UCSD-AML1 (cell line): ENCODE measurements around the gene TERT.
"Not testable (repeated sequence)": the region's sequence is repeated elsewhere in the genome, so short reads cannot be mapped to it uniquely, and the experiment has no call there.

Source experiments
- DNase-seq: peaks from one replicate; lab custom pipeline; 2025; ENCODE audit not compliant: unreplicated experiment; lab: John Stamatoyannopoulos, UW

TERT gene

DNA sequence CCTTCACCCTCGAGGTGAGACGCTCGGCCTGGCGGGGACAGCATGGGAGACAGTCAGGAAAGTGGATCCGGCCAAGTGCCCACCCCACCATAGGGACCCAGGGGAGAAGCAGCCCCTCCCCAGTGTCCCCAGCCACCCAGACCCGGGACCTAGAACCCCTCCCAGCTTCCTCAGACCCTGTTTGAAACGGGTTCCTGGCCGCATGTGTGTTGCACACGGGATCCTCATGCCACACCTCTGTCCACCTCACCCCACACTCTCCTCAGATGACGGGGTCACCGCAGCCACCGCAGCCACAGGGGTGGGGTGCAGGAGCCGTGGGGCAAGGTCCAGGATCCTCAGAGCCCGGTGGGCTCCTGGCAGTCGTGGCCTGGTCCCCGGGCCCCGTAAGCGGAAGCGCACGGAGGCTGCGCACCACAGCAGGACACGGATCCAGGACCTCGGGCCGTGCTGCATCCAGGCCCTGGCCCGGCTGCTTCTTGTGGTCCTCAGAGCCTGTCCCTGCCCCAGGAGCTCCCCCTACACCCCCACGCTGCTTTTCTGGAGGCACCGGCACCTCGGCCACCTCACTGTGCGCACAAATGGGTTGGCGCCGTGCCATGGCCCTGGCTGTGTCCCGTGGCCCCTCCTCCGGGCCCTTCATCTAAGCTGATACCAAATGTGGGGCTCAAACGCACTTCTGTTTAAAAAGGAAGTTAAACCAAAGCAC is 15.3 kb downstream of the TERT start:
- no peak for DNase-seq

DNA sequence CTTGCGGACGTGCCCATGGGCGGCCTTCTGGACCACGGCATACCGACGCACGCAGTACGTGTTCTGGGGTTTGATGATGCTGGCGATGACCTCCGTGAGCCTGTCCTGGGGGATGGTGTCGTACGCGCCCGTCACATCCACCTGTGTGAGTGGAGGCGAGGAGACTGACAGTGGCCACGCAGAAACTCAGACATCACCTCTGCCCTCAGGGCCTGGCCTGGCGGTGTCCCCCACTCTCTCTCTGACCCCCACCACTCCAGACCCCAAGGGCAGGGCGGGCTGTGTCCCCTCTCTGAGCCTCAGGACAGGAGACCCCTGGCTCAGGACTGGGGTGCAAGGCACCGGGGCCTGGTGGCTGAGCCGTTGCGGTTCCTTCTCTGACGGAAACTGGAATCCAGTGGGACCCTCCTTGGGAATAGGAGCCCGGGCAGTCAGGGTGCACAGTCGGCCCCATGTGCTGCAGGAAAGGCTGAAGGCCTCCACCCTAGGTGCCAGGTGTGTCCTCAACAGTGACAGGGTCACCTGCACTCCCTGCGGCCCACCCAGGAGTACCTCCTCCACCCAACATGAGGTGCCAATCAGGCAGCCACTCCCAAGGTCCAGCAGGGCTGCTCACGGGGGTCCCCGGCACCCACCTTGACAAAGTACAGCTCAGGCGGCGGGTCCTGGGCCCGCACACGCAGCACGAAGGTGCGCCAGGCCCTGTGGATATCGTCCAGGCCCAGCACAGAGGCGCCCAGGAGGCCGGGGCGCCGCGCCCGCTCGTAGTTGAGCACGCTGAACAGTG is 16.0 kb downstream of the TERT start:
- DNase-seq: no peak

DNA sequence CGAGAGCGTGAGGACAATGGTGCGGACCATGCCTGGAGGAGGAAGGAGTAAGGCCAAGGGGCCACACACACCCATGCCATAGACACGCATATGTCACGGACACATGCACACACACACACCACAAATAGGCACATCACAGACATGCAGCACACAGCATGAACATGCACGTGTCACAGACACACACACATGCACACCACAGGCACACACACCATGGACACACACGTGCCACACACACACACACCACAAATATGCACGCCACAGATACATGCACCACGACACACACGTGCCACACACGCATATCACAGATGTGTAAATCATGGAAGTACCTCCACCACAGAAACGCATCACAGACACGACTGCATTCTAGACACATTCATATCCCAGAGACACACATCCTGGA is 16.7 kb downstream of the TERT start:
- no peak for DNase-seq

GRCh38 chr5:1277781-1278180 is 17.1 kb downstream of the TERT start:
- DNase-seq: no peak

- DNase-seq: no peak
Measured at GRCh38 chr5:1277331-1277730, 17.5 kb downstream of the TERT start.

GRCh38 chr5:1276930-1277329 is 17.9 kb downstream of the TERT start:
- DNase-seq: no peak

GRCh38 chr5:1275397-1276391 is 19.2 kb downstream of the TERT start:
- not testable (repeated sequence) for DNase-seq

DNA sequence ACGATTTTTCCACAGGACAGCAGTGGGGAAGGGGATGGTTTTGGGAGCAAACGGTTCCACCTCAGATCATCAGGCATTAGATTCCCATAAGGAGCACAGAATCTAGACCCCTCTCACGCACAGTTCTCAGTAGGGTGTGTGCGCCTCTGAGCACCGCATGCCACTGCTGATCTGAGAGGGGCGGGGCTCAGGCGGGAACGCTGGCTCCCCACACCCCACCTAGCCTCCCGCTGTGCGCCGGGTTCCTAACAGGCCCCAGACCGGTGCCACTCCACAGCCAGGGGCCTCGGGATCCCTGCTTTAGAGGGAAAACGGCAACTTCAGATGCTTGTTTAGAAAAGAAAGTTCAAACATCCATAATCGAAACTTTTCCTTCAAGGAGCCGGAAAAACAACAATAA is 20.4 kb downstream of the TERT start:
- DNase-seq: no peak

- no peak for DNase-seq
Measured at GRCh38 chr5:1273745-1274144, 21.1 kb downstream of the TERT start.

DNA sequence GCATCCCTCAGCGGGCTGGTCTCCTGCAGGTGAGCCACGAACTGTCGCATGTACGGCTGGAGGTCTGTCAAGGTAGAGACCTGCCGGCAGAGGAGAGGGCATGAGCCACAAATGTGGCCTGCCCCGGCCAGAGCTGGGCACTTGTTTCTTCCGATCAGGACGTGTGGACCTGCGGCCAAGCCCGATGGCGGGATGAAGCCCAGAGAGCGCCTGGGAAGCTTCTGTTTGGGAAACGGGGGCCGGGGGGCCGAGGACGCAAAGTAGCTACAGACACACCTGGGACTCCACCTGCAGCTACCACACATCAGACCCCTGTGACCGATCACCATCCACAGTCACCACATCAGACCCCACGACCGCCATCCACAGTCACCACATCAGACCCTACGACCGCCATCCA is 22.7 kb downstream of the TERT start:
- DNase-seq: no peak

DNA sequence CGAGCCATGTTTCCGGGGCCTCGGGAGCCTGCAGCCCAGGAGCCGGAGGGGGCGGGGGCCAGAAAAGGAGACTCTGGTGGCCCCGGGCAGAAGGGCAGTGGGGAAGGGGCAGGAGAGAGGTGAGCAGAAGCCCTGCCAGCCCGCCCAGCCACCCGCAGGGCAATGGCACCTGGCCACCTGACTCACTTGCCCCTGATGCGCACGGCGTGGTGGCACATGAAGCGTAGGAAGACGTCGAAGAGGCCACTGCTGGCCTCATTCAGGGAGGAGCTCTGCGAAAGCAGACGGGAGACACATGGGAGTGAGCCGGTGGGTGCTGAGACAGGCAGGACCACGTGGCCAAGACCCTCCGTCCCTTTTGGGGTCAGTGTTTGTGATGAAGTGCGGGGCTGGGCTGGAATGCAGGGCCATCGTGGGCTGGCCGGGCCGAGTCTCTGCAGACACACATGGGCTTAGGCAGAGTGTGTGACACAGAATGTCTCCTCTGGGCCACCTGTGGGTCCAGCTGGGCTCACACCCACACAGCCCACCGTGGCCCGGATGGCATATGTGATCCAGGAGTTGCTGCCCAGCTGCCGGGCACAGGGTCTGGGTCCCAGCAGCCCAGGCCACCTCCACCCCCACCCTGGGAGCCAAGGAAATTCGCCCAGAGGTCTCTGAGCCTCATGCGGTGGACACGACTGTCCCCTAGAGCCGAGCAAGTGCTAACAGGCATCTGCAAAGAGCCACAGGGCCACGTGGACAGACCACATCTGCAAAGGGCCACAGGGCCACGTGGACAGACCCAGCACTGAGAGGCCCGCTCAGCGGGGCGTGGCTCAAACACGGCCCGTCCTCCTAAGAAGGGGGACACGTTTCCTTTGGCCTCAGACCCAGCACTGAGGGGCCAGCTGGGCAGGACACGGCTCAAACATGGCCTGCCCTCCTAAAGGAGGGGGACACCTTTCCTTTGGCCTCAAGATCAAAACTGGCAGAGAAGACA is 23.6 kb downstream of the TERT start:
- DNase-seq: no peak

DNA sequence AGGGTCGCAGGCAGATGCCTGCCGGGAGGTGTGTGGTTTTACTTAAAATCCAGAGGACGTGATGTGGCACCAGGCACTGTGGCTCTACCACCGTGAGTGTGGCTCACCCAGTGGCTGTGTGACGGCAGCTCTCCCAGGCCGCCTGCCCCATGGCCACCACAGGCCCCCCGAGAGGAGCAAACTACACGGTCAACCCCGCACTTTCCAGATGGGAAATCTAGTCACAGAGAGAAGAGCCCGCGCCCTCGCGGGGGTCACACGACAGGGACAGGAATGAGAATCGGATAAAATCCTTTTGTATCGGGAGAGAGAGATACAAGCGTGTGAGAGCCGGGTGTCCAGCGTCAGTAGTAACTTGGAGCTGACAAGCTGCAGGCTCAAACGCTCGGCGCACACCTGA is 24.4 kb downstream of the TERT start:
- no peak for DNase-seq

GRCh38 chr5:1268666-1269065 is 26.2 kb downstream of the TERT start:
- no peak for DNase-seq

GRCh38 chr5:1268056-1268455 is 26.8 kb downstream of the TERT start:
- DNase-seq: no peak

DNA sequence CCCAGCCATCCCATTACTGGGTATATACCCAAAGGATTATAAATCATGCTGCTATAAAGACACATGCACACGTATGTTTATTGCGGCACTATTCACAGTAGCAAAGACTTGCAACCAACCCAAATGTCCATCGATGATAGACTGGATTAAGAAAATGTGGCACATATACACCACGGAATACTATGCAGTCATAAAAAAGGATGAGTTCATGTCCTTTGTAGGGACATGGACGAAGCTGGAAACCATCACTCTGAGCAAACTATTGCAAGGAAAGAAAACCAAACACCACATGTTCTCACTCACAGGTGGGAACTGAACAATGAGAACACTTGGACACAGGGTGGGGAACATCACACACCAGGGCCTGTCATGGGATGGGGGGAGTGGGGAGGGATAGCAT is 27.4 kb downstream of the TERT start:
- DNase-seq: not testable (repeated sequence)

DNA sequence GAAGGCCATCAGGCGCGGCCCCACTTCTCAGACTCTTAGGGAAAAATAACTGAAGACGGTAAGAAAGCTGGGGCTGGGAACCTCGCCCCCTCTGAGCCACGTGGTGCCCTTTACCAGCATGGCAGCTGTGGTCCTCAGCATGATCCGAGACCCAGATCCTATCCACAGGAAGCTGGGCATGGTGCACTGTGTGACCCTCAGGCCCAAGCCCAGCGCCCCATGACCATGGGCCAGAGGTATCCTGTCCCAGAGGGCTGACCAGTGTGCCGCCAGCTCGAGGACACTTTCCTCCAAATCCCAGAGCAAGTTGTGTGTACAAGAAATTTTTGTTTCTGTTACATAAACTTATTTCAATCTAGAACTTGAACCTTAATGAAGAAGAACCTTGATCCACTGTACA is 28.1 kb downstream of the TERT start:
- DNase-seq: no peak

GRCh38 chr5:1265461-1266455 is 29.1 kb downstream of the TERT start:
- no peak for DNase-seq

- DNase-seq: no peak
Measured at GRCh38 chr5:1265026-1265425, 29.8 kb downstream of the TERT start.

- DNase-seq: no peak
Measured at GRCh38 chr5:1264211-1264610, 30.7 kb downstream of the TERT start.
